Measurements from ENCODE around the gene FLCN. TPM values are rescaled to one million over a fixed set of nuclear protein-coding genes. Genes with fewer than 3 reads are reported as not detected.

The FLCN gene
- total RNA-seq, 1 donor from 2014 or later, result 35.5 TPM

DNA sequence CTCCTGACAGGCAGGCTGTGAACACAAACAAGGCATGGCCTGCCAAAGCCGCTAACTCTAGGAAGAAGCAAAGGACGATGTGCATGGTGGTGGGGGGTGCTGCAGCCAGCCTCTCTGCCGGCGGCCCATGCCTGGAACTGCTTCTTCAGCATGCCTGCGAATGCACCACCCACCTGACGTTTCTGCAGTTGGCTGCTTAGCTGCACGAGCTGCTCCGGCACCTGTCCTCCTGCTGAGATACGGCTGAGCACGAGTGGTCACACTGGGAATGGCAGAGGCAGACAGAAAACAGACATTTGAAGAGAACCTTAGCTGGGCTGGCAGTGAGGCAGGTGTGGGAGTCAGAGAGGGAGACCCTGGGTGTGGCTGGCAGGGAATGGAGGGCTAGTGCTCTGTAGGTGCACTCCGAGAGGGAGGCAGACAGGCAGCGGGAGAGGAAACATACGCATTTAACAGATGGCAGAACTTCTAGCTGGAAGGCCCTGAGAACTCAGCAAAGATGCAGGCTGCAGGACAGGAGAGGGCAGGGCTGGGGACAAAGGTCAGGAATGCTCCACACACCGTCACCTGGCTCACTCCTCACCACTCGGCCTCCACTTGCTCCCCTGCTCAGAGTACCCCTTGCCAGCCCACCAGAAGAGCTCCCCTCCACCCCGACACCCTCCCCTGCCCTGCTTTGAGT, 5.2 kb downstream of the FLCN start:
- Mint-ChIP-seq H3K4me1 (ENCODE audit: low read depth) (peaks cover 16% of the 10 kb centered on the region), H3K36me3 (ENCODE audit: low read depth) (peaks cover 31% of the 10 kb centered on the region), H3K27me3 (ENCODE audit: insufficient read depth) (no peaks in the 10 kb centered on the region), H3K9me3 (no peaks in the 10 kb centered on the region), H3K4me3 (no peak overlapping the region), H3K27ac (no peak overlapping the region)
- intact Hi-C loops (cut with micrococcal nuclease), result no loop called here
- DNase-seq (ENCODE audit: low spot score), result no peak

DNA sequence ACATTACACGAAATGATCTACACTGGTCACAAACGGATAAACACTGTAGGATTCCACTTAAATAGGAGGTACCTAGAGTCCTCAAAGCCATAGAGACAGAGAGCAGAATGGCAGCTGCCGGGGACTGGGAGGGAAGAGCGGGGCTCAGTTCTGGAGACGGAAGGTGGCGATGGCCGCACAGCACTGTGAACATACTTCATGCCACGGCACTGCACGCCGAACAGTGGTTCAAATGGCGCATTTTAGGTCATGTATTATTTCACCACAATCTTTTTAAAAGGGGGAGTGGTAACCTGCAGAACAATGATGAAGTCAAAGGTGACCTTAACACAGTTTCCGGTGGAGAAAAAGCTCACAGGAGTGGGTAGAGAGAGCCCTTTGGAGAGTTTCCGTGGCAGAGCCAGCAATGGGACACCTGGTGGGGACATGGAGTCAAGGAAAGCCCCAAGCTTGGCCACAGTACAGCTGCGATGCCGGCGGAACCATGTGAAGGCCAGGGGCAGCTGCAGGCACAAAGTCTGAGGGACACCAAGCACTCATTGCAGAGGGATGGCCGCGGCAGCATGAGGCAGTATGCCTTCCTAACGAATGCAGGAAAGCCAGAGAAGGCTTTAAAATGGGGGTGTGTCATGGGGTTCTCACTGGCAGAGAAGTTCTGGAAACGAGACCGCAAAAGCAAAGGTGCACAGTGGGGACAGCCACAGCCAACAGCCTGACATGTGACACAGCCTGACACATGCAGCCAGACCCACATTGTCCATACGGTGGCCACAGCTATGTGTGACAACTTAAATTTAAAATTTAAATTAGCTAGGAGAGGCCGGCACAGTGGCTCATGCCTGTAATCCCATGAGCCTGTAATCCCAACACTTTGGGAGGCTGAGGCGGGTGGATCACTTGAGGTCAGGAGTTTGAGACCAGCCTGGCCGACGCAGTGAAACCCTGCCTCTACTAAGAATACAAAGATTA, 7.3 kb downstream of the FLCN start:
- no peak for DNase-seq (ENCODE audit: low spot score)
- Mint-ChIP-seq H3K27ac (no peak overlapping the region), H3K36me3 (ENCODE audit: low read depth) (peaks cover 44% of the 10 kb centered on the region), H3K9me3 (no peaks in the 10 kb centered on the region), H3K27me3 (ENCODE audit: insufficient read depth) (no peaks in the 10 kb centered on the region), H3K4me1 (ENCODE audit: low read depth) (no peaks in the 10 kb centered on the region), H3K4me3 (no peak overlapping the region)
- intact Hi-C loops (cut with micrococcal nuclease), result no loop called here

DNA sequence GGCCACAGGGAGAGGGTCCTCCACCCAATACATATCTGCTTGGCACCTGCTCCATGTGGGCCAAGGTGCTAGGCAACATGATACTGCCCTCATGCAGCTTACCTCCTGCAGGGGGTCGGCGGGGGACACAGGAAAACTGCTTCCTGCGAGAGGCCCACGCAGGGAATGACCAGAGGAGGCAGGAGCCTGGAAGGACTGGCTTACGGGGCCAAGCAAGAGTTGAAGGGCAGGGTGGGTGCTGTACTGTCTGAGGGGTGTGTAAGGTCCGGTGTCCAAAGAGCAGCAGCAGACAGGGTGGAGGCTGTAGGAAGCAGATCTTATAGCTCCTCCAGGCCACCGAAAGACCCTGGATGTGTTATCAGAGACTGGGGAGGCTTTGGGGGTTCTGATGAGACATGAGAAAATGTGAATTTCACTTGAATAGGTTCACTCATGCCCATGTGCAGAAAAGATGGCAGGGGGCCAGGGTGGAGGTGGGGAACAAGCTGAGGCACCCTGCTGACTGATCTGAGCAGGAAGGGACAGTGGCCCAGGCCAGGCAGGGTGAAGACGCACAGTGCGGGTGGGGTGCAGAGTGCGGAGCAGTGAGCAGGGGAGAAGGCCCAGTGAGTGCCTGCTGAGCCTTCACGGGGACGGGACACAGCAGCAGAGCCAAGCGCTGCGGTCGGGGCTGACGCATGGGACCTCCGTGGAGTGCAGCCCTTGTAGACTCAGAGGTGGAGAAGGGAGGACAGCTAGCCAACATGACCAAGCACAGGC, 8.3 kb downstream of the FLCN start:
- H3K27ac Mint-ChIP-seq, result peak overlapping the region; percentile 13
- H3K9me3 Mint-ChIP-seq, result no peaks in the 10 kb centered on the region
- no peak overlapping the region for H3K4me3 Mint-ChIP-seq
- peaks cover 48% of the 10 kb centered on the region for H3K36me3 Mint-ChIP-seq (ENCODE audit: low read depth)
- intact Hi-C loops (cut with micrococcal nuclease), result no loop called here
- no peak for DNase-seq (ENCODE audit: low spot score)
- H3K4me1 Mint-ChIP-seq (ENCODE audit: low read depth), result no peaks in the 10 kb centered on the region
- no peaks in the 10 kb centered on the region for H3K27me3 Mint-ChIP-seq (ENCODE audit: insufficient read depth)

DNA sequence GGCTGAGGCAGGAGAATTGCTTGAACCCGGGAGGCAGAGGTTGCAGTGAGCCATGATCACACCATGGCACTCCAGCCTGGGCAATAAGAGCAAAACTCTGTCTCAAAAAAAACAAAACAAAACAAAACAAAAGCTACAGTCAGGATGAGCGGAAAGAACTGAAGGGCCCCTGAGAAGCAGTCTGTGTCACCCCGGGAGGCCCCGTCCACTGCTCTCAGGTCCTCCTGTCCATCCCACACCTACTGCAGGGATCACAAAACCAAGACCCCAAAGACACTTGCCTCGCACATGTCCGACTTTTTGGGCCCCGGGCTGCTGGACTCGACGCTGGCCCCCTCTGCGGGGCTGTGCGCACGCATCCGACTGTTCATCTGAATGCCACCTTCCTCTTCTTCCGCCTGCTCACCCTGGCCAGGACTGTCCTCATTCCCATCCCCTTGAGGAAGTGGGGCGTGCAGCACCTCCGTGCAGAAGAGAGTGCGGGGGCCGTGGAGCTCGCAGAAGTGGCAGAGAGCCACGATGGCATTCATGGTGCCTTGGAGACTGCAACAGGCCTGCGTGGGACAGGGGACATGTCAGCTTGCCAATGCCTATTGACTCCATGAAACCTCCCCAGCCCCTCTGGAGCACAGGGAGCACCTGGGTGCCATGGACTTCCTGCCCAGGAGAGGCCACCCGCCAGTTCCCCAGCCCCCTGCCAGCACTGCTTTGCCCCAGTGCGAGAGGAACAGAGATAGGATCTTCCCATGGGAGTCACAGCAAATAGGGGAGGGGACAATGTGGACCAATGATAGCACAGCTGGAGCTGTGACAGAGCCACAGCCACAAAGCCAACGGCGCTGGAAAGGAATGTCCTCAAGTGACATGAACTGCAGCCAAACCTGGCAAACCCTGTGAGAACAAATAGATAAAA, 9.1 kb downstream of the FLCN start:
- no peak overlapping the region for H3K4me3 Mint-ChIP-seq
- no peak for DNase-seq (ENCODE audit: low spot score)
- H3K36me3 Mint-ChIP-seq (ENCODE audit: low read depth), result peaks cover 54% of the 10 kb centered on the region
- no peak overlapping the region for H3K27ac Mint-ChIP-seq
- H3K9me3 Mint-ChIP-seq, result no peaks in the 10 kb centered on the region
- H3K27me3 Mint-ChIP-seq (ENCODE audit: insufficient read depth), result no peaks in the 10 kb centered on the region
- intact Hi-C loops (cut with micrococcal nuclease), result no loop called here
- H3K4me1 Mint-ChIP-seq (ENCODE audit: low read depth), result no peaks in the 10 kb centered on the region

DNA sequence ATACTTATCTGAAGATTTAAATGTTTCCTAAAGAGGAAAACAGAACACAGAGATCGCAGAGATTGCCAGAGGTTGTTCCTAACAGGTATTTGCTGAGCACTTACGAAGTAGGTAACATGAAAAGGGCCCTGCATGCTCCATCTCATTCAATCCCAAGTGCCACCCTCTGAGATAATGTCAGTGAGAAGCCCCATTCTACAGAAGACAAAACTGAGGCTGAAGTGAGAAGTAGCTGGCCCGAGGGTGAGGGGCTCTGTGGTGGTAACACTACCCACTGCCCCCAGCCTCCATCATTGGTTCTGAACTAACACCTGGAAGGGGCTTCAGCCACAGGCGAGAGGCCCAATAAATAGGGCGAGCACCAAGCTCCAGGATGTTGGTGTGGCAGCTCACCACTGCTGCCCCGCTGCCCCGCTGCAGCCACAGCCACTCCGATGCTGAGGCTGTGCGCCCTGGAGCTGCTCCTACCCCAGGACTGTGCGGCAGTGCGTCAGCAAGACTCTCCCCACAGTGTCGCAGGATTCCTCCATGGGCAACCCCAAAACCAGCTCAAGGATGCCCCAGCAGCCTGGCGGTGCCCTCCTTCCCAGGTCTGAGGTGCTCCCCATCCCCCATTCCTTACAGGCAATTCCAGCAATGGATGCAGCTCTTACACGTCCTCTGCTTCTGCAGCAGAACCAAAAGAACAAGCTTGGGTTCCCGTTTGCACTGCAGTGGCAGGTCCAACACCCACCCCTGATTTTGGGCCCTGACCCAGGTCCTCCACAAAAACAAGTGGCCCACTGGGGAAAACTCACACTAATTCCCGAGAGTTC, 10.3 kb downstream of the FLCN start:
- intact Hi-C loops (cut with micrococcal nuclease), result no loop called here
- Mint-ChIP-seq H3K27me3 (ENCODE audit: insufficient read depth) (no peaks in the 10 kb centered on the region), H3K4me3 (no peak overlapping the region), H3K9me3 (no peaks in the 10 kb centered on the region), H3K36me3 (ENCODE audit: low read depth) (peaks cover 52% of the 10 kb centered on the region), H3K27ac (no peak overlapping the region), H3K4me1 (ENCODE audit: low read depth) (no peaks in the 10 kb centered on the region)
- no peak for DNase-seq (ENCODE audit: low spot score)

DNA sequence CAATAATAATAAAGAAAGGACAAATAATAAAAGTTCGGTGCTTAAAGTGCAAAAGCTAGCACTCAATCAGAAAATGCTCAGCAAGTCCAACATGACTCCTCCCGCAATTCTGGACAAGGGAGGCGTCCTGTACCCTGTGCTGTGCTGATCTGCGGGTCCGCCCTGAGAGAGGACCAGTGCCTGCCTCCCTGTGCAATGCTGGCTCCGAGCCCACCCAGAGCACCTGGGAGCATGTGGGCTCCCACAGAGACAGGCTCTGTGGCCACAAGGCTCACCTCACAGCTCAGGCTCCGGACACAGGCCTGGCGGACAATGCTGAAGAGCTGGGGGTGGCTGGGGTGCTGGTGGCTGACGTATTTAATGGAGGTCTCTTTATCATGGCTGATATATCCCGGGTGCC, 11.1 kb downstream of the FLCN start:
- peaks cover 52% of the 10 kb centered on the region for H3K36me3 Mint-ChIP-seq (ENCODE audit: low read depth)
- H3K27me3 Mint-ChIP-seq (ENCODE audit: insufficient read depth), result no peaks in the 10 kb centered on the region
- H3K4me3 Mint-ChIP-seq, result no peak overlapping the region
- intact Hi-C loops (cut with micrococcal nuclease), result no loop called here
- no peak overlapping the region for H3K27ac Mint-ChIP-seq
- no peaks in the 10 kb centered on the region for H3K4me1 Mint-ChIP-seq (ENCODE audit: low read depth)
- H3K9me3 Mint-ChIP-seq, result no peaks in the 10 kb centered on the region
- no peak for DNase-seq (ENCODE audit: low spot score)

DNA sequence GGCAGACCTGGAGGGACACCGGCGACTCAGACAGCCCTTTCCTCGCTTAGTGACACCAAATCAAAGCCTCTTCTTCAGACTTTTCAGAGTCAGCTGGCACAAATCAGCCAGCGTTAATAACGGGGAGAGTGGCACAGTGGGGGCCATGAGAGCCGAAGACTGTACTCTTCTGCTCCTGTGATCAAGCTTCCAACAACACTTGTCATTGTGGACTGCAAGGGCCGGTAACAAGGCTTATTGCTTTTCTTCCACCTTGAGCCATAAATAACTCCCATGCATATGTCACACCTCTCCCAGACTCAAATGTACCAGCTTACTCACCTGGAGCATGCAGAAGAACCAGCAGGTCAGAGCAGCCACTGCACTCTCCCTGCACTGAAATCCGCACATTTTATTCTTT, 12.8 kb downstream of the FLCN start:
- no peak for DNase-seq (ENCODE audit: low spot score)
- no peak overlapping the region for H3K4me3 Mint-ChIP-seq
- H3K27ac Mint-ChIP-seq, result no peak overlapping the region
- no peaks in the 10 kb centered on the region for H3K4me1 Mint-ChIP-seq (ENCODE audit: low read depth)
- H3K27me3 Mint-ChIP-seq (ENCODE audit: insufficient read depth), result no peaks in the 10 kb centered on the region
- no peaks in the 10 kb centered on the region for H3K9me3 Mint-ChIP-seq
- intact Hi-C loops (cut with micrococcal nuclease), result no loop called here
- peaks cover 50% of the 10 kb centered on the region for H3K36me3 Mint-ChIP-seq (ENCODE audit: low read depth)

DNA sequence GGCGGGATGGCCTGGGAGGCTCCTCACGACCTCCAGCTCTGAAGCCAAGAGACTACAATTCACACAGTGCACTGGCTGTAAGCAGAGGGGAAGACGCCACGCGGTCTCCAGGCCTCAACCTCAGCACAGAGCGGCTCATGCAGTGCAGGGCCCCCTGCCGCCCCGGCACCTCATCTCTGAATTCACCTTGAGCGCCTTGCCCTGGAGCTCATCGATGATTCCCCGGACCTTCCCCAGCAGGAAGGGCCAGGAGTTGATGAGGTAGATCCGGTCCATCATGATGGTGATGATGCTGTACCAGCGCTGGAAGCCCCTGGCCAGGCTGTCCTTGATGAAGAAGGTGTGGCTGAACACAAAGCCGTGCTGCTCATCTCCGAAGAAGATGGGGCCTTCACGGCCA, 13.2 kb downstream of the FLCN start:
- no peaks in the 10 kb centered on the region for H3K9me3 Mint-ChIP-seq
- H3K4me1 Mint-ChIP-seq (ENCODE audit: low read depth), result no peaks in the 10 kb centered on the region
- intact Hi-C loops (cut with micrococcal nuclease), result no loop called here
- no peak overlapping the region for H3K4me3 Mint-ChIP-seq
- peaks cover 47% of the 10 kb centered on the region for H3K36me3 Mint-ChIP-seq (ENCODE audit: low read depth)
- no peak for DNase-seq (ENCODE audit: low spot score)
- no peak overlapping the region for H3K27ac Mint-ChIP-seq
- no peaks in the 10 kb centered on the region for H3K27me3 Mint-ChIP-seq (ENCODE audit: insufficient read depth)

DNA sequence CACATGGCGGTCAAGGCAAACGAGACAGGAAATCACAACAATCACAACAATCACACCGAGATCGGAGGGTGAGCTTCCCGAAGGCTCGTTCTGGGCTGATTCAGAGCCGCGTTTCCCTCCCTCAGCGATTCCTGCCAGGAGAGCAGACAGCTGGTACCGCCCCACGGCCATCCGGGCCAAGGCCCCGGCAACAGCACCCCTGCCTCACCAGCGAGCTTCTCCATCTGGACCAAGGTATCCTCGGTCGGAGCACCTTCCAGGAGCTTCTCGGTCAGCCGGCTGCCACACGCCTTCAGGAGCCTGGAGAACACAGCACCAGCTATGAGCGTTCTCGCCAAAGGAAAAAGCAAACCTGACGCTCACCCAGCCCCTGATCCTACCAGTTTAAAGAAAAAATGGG, 15.6 kb downstream of the FLCN start:
- H3K27ac Mint-ChIP-seq, result no peak overlapping the region
- DNase-seq (ENCODE audit: low spot score), result no peak
- no peaks in the 10 kb centered on the region for H3K4me1 Mint-ChIP-seq (ENCODE audit: low read depth)
- intact Hi-C loops (cut with micrococcal nuclease), result no loop called here
- no peak overlapping the region for H3K4me3 Mint-ChIP-seq
- H3K36me3 Mint-ChIP-seq (ENCODE audit: low read depth), result peaks cover 60% of the 10 kb centered on the region
- no peaks in the 10 kb centered on the region for H3K9me3 Mint-ChIP-seq
- no peaks in the 10 kb centered on the region for H3K27me3 Mint-ChIP-seq (ENCODE audit: insufficient read depth)

DNA sequence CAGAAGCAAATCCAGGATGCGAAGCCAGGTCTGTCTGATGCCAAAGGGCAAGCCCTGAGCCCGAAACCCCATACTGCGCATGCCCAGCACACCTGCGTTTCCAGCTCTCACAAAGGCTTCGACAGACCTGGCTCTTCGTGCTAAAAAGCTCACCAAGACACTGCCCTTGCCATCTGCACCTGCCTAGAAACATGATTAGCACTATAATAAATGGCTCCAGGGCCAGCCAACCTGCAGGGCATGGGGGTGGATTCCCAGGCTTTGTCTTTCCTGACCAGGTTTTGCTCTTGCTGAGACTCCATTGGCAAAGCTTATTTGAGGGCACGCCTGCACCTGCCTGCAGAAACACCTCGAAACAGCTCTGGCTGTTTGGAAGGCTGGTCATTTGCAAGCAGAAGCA, 16.4 kb downstream of the FLCN start:
- Mint-ChIP-seq H3K9me3 (no peaks in the 10 kb centered on the region), H3K27me3 (ENCODE audit: insufficient read depth) (no peaks in the 10 kb centered on the region), H3K4me3 (no peak overlapping the region), H3K27ac (no peak overlapping the region), H3K4me1 (ENCODE audit: low read depth) (no peaks in the 10 kb centered on the region), H3K36me3 (ENCODE audit: low read depth) (peaks cover 60% of the 10 kb centered on the region)
- intact Hi-C loops (cut with micrococcal nuclease), result no loop called here
- no peak for DNase-seq (ENCODE audit: low spot score)

DNA sequence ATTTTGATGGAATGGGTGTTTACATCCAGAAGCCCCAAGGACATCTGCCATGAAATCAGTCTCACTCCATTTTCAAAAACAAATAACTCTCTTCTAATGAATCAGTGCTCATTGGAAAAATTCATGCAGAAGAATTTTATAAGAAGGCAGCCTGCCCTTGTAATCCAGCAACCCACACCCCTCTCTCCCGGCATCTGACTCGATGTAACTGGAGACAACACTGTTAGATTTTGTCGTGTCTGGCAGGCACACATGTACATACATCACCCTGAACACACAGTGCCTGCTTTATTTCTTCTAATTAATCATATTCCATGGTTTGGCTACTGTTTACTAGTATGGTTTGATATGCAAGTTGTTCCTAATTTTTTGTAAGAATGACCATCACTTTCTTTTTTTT, 19.0 kb downstream of the FLCN start:
- no peaks in the 10 kb centered on the region for H3K4me1 Mint-ChIP-seq (ENCODE audit: low read depth)
- H3K9me3 Mint-ChIP-seq, result no peaks in the 10 kb centered on the region
- peaks cover 48% of the 10 kb centered on the region for H3K36me3 Mint-ChIP-seq (ENCODE audit: low read depth)
- no peaks in the 10 kb centered on the region for H3K27me3 Mint-ChIP-seq (ENCODE audit: insufficient read depth)
- H3K27ac Mint-ChIP-seq, result no peak overlapping the region
- intact Hi-C loops (cut with micrococcal nuclease), result no loop called here
- H3K4me3 Mint-ChIP-seq, result no peak overlapping the region
- no peak for DNase-seq (ENCODE audit: low spot score)

DNA sequence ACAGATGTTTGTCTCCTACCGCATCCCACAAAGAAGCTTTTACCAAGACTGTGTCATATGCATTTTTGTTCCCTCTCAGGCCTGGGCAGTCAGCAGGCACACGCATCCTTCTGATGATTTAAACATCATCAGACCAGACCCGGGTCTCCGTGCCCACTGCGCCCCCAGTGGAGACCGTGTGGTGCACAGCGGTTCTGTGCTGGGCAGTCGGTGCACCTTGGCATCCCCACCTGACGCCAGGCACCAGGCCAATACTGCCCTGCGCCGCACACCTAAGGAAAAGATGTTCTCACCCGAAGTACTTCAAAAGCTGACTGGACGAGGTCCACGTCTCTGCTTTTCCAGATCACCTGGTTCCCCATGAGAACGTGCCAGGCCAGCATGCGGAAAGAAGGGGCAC, 20.2 kb downstream of the FLCN start:
- Mint-ChIP-seq H3K27ac (no peak overlapping the region), H3K4me3 (no peak overlapping the region), H3K4me1 (ENCODE audit: low read depth) (no peaks in the 10 kb centered on the region), H3K9me3 (no peaks in the 10 kb centered on the region), H3K36me3 (ENCODE audit: low read depth) (peaks cover 45% of the 10 kb centered on the region), H3K27me3 (ENCODE audit: insufficient read depth) (no peaks in the 10 kb centered on the region)
- no peak for DNase-seq (ENCODE audit: low spot score)
- intact Hi-C loops (cut with micrococcal nuclease), result no loop called here

Data from activated T-helper 1 cell treated with anti-CD3 and anti-CD28 coated beads, Interleukin-12 subunit alpha, Interleukin-12 subunit beta, Interleukin-2, Interleukin-4 antibody, amounts not matched to agents 30 ng/mL and 10 ng/mL and 1 ng/mL, durations not matched to agents 14 hours and 24 hours and 36 hours (primary cell).